Uterus (tissue), 2 donors: ENCODE results near the gene FNDC1.

Experiments used
- CTCF ChIP-seq, 4 experiments: fragments of 200-600 bp in 2 of 4; fragments of 450-650 bp in 2 of 4; sonication (generic) in 2 of 4; IDR thresholded peaks; one replicate each; pipeline ENCODE4 v1.5.1; 2016 to 2019; ENCODE audit warnings: antibody characterized with exemption in 4 of 4, mild to moderate bottlenecking in 2 of 4, moderate library complexity in 1 of 4
- POLR2A ChIP-seq, 2 donors: fragments of 450-650 bp; IDR thresholded peaks; one replicate each; pipeline ENCODE4 v1.6.1; 2016; ENCODE audit warnings: antibody characterized with exemption in 2 of 2, mild to moderate bottlenecking in 1 of 2, moderate library complexity in 1 of 2

GRCh38 chr6:159313018-159313417, 143.8 kb downstream of the FNDC1 start:
- TF ChIP-seq POLR2A (IDR thresholded peaks at IDR 0.05) (no peak), CTCF (IDR thresholded peaks at IDR 0.05) (no peak)
